Measurements from ENCODE around the gene MXRA7. TPM values are rescaled to one million over a fixed set of nuclear protein-coding genes. Genes with fewer than 3 reads are reported as not detected.

The MXRA7 gene
- polyA plus RNA-seq, 1 of the 3 experiments (the other 2 are of a cell fraction) = 154 TPM

DNA sequence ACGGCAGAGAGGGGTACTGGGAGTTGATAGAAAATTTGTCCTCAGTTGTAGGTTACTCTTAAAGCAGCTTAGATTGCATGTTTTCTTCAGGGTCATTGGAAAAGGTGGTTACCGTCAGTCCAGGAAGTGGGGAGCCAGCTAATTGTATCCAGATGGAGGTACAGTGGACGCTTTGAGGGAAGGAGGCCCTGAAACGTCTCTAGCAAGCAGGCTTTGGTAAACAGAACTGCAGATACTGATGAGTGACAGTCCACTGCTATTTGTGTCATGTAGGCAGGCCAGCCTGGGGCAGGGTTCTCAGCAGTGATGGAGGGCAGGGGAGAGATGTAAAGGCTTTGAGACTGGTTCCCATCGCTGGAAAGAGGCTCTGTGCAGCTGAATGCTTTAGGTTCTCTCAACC, 37.0 kb downstream of the MXRA7 start:
- no peaks in the 10 kb centered on the region for H3K27me3 ChIP-seq (ENCODE audit: insufficient read depth)
- H3K9me3 ChIP-seq = no peaks in the 10 kb centered on the region
- 39% methylated on average over 5 of the region's 5 CpGs for WGBS (ENCODE audit: low lambda C conversion rate)
- H3K9me2 ChIP-seq = no peaks in the 10 kb centered on the region
- DNase-seq = peak; percentile 73
- H3F3A ChIP-seq (replicated peaks; ENCODE audit: insufficient read depth) = peaks cover 12% of the 10 kb centered on the region
- no peak overlapping the region for H3K4me3 ChIP-seq (ENCODE audit: low read depth in 2 of 2, low read length in 1 of 2)
- no peak overlapping the region for H2AFZ ChIP-seq (ENCODE audit: low read depth)
- H4K20me1 ChIP-seq (ENCODE audit: insufficient read depth) = no peaks in the 10 kb centered on the region
- H3K27ac ChIP-seq (ENCODE audit: low read depth in 2 of 2, low read length in 1 of 2) = peak overlapping the region; percentile 8 to 94; a peak in 2 of 4 replicates
- no peak overlapping the region for H3K4me2 ChIP-seq
- H3K79me2 ChIP-seq (ENCODE audit: insufficient read depth) = no peaks in the 10 kb centered on the region
- peaks cover 0 to 33% of the 10 kb centered on the region in 2 experiments; a peak in 2 of 4 replicates for H3K4me1 ChIP-seq (ENCODE audit: control insufficient read depth in 1 of 2, insufficient read depth in 2 of 2, low read depth in 1 of 2, low read length in 1 of 2)
- peaks cover 11 to 16% of the 10 kb centered on the region in 2 experiments for H3K36me3 ChIP-seq (replicated peaks in 1 of 2; ENCODE audit: control insufficient read depth in 1 of 2, insufficient read depth in 2 of 2, low read length in 1 of 2)
- TF ChIP-seq FOXM1 (IDR thresholded peaks at IDR 0.05; ENCODE audit: low read depth) (no peak), CHD2 (IDR thresholded peaks at IDR 0.05; ENCODE audit: low read length, partially characterized antibody) (no peak), MEF2A (IDR thresholded peaks at IDR 0.05; ENCODE audit: borderline replicate concordance, low read depth) (no peak), FOSL2 (IDR thresholded peaks at IDR 0.05; ENCODE audit: borderline replicate concordance, low read depth) (no peak), SMC3 (IDR thresholded peaks at IDR 0.05; ENCODE audit: low read depth, low read length) (0 out of 2 replicates have a peak, but pooled peaks have one; percentile 13), ELF1 (IDR thresholded peaks at IDR 0.05) (peak; percentile 20; the same call in 1 of the 2 replicates), RXRA (IDR thresholded peaks at IDR 0.05; ENCODE audit: borderline replicate concordance, low read depth) (no peak), JUND (IDR thresholded peaks at IDR 0.05) (no peak), POLR2AphosphoS5 (IDR thresholded peaks at IDR 0.05; ENCODE audit: low read depth, low read length) (no peak), FOXJ3 (CRISPR knock-in tag; IDR thresholded peaks at IDR 0.05) (peak; percentile 75; the same call in 1 of the 2 replicates), MXI1 (IDR thresholded peaks at IDR 0.05; ENCODE audit: low read depth, low read length) (peak; percentile 66), TCF12 (IDR thresholded peaks at IDR 0.05) (peak; percentile 83), RCOR1 (IDR thresholded peaks at IDR 0.05; ENCODE audit: low read length) (no peak), RAD21 (IDR thresholded peaks at IDR 0.05; ENCODE audit: low read length) (0 out of 2 replicates have a peak, but pooled peaks have one; percentile 14), EP300 (IDR thresholded peaks at IDR 0.05; ENCODE audit: borderline replicate concordance in 1 of 2, low read depth in 1 of 2, low read length in 1 of 2) (peak in 1 of 2 experiments; percentile 46; a peak in 1 of 4 replicates)
- TF ChIP-seq, protein P1, sequence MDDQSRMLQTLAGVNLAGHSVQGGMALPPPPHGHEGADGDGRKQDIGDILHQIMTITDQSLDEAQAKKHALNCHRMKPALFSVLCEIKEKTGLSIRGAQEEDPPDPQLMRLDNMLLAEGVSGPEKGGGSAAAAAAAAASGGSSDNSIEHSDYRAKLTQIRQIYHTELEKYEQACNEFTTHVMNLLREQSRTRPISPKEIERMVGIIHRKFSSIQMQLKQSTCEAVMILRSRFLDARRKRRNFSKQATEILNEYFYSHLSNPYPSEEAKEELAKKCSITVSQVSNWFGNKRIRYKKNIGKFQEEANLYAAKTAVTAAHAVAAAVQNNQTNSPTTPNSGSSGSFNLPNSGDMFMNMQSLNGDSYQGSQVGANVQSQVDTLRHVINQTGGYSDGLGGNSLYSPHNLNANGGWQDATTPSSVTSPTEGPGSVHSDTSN (IDR thresholded peaks at IDR 0.05) = peak; percentile 19; the same call in 1 of the 2 replicates
- TF ChIP-seq, protein P2, sequence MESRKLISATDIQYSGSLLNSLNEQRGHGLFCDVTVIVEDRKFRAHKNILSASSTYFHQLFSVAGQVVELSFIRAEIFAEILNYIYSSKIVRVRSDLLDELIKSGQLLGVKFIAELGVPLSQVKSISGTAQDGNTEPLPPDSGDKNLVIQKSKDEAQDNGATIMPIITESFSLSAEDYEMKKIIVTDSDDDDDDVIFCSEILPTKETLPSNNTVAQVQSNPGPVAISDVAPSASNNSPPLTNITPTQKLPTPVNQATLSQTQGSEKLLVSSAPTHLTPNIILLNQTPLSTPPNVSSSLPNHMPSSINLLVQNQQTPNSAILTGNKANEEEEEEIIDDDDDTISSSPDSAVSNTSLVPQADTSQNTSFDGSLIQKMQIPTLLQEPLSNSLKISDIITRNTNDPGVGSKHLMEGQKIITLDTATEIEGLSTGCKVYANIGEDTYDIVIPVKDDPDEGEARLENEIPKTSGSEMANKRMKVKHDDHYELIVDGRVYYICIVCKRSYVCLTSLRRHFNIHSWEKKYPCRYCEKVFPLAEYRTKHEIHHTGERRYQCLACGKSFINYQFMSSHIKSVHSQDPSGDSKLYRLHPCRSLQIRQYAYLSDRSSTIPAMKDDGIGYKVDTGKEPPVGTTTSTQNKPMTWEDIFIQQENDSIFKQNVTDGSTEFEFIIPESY (IDR thresholded peaks at IDR 0.05; ENCODE audit: borderline replicate concordance, low read depth) = no peak
- ChIA-PET POLR2A (interaction anchor here (1.1 kb wide), 2 partner anchors 35 to 116 kb away, joined by 3 read pairs; no protein-coding TSS in a partner anchor), CTCF (interaction anchor here (0.7 to 4.2 kb wide), 8 partner anchors 8 to 150 kb away, joined by 3 to 42 read pairs (median 6); no protein-coding TSS in a partner anchor)
- H3K9ac ChIP-seq = no peak overlapping the region

Data from SK-N-SH (cell line).